T-cell (primary cell): ENCODE measurements around the gene PRKACB. TPM values are rescaled to one million over a fixed set of nuclear protein-coding genes. Genes with fewer than 3 reads are reported as not detected.

Experiments used
- ATAC-seq, 4 experiments: fragments of 200-7000 bp in 3 of 4; fragments of 150-1000 bp in 1 of 4; cut with Tn5 transposase; replicated peaks in 1 of 4; 1 replicate in 3 of 4; 2 replicates in 1 of 4; pipeline ENCODE4 v1.10.0; 2021; ENCODE audit warnings: moderate library complexity in 3 of 4, mild to moderate bottlenecking in 2 of 4, moderate number of reproducible peaks in 1 of 4
- CTCF ChIA-PET, 2 donors: fragments of 300-600 bp; sonication (Branson Sonifier 250); formaldehyde crosslinking; loops; one replicate each; lab custom pipeline; 2022; ENCODE audit warnings: antibody characterized with exemption in 2 of 2; lab: Charles Lee
- POLR2A ChIA-PET, 2 donors: fragments of 300-600 bp; sonication (Branson Sonifier 250); formaldehyde crosslinking; loops; one replicate each; lab custom pipeline; 2022; ENCODE audit warnings: antibody characterized with exemption in 2 of 2; lab: Charles Lee
- DNase-seq, 35 experiments: peaks; one replicate each; pipeline versions ENCODE4 v3.0.0 to v3.0.0-alpha.2; 2013 to 2023
- H3K27ac ChIP-seq: one replicate; pipeline ENCODE4 v1.5.1; 2013; ENCODE audit warnings: low read length
- H3K27me3 ChIP-seq, 2 experiments: replicated peaks in 1 of 2; 1 replicate in 1 of 2; 2 replicates in 1 of 2; pipeline versions ENCODE4 v1.6.1 to v1.7.0; 2013; ENCODE audit warnings: low read length in 1 of 2, mixed read lengths in 1 of 2; ENCODE audit not compliant: control insufficient read depth in 2 of 2, insufficient read depth in 2 of 2; ENCODE audit errors: extremely low read depth in 1 of 2
- H3K36me3 ChIP-seq, 2 donors: 1 replicate in 1 of 2; 2 replicates in 1 of 2; pipeline versions ENCODE4 v1.6.1 to v1.7.0; 2013; ENCODE audit warnings: low read length in 1 of 2; ENCODE audit not compliant: control insufficient read depth in 2 of 2, insufficient read depth in 1 of 2; ENCODE audit errors: extremely low read depth in 1 of 2
- H3K4me1 ChIP-seq, 2 experiments: 1 replicate in 1 of 2; 2 replicates in 1 of 2; pipeline versions ENCODE4 v1.6.1 to v1.7.0; 2013; ENCODE audit warnings: low read length in 2 of 2, mixed read lengths in 1 of 2; ENCODE audit not compliant: insufficient read depth in 2 of 2, control insufficient read depth in 1 of 2; ENCODE audit errors: extremely low read depth in 1 of 2
- H3K4me3 ChIP-seq, 2 donors: 1 replicate in 1 of 2; 2 replicates in 1 of 2; pipeline versions ENCODE4 v1.5.1 to v1.7.0; 2013; ENCODE audit warnings: mild to moderate bottlenecking in 2 of 2, low read length in 1 of 2, moderate library complexity in 1 of 2; ENCODE audit not compliant: control insufficient read depth in 1 of 2; ENCODE audit errors: extremely low read depth in 1 of 2
- H3K9me3 ChIP-seq: 2 replicates; pipeline ENCODE4 v1.7.0; 2013
- H3K27ac Mint-ChIP-seq, 2 donors: one replicate each; pipeline ENCODE4 v1.8.0; 2020 to 2021; ENCODE audit warnings: mild to moderate bottlenecking in 2 of 2, mixed read lengths in 2 of 2
- H3K27me3 Mint-ChIP-seq, 2 donors: one replicate each; pipeline ENCODE4 v1.8.0; 2021 to 2022; ENCODE audit warnings: mixed read lengths in 2 of 2
- H3K36me3 Mint-ChIP-seq: one replicate; pipeline ENCODE4 v1.8.0; 2021; ENCODE audit warnings: mixed read lengths
- H3K4me1 Mint-ChIP-seq, 3 donors: one replicate each; pipeline ENCODE4 v1.8.0; 2020 to 2022; ENCODE audit warnings: mixed read lengths in 3 of 3, mild to moderate bottlenecking in 1 of 3
- H3K4me3 Mint-ChIP-seq, 3 donors: one replicate each; pipeline ENCODE4 v1.8.0; 2020 to 2022; ENCODE audit warnings: mild to moderate bottlenecking in 3 of 3, mixed read lengths in 3 of 3, moderate library complexity in 3 of 3
- H3K9me3 Mint-ChIP-seq, 3 donors: one replicate each; pipeline ENCODE4 v1.8.0; 2020 to 2022; ENCODE audit warnings: mixed read lengths in 3 of 3
- WGBS: methylation state at CpG from one replicate; pipeline ENCODE4 v1.1.5; 2013; ENCODE audit warnings: missing lambda C conversion rate; ENCODE audit not compliant: insufficient coverage; 5-methylcytosine and 5-hydroxymethylcytosine counted together
- total RNA-seq, 35 experiments: library from RNA in 6 of 35; stranded (reverse) in 6 of 35; fragments of 120-200 nt in 1 of 35; gene quantifications; one replicate each; pipeline versions ENCODE4 v1.2.1 to v1.2.4 and lab custom pipeline; 2013 to 2026

PRKACB gene
- total RNA-seq, 5 donors from 2014 or later (not counting 1 experiment from before 2014, with no cell fraction given): 101 to 119 (median 109) TPM

DNA sequence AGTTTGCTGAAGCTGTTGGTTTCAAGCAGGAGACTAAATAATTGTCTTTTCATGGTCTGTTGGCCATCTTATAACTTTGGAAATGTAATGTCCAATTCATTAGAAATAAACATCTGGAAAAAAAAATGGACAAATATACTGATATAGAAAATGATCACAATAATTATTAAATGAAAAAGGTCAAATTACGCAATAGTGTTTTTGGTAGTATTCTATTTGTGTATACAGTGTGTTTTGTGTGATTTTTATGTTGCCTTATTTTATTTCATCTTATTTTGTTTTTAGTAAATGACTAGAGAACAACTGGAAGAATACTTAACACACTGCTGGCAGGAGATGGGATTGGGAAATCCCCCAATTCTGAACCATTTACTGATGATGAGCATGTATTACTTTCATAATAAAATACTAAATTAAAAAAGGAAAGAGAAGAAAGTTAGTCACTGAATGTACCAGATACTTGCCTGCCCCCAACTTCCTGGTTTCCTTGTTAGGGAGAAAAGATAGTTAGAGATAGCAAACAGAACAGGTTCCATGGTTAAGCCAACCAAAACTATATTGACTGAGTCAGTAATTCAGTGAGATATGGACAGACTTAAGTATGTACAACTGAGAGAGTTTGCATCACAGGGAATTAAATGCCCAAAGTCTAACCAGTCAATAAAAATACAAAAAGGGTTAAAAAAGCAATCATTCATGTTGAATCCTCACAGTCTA lies 133.4 kb downstream of the PRKACB start:
- H3K27ac ChIP-seq: no peak overlapping the region
- Mint-ChIP-seq H3K9me3 (no peaks in the 10 kb centered on the region), H3K4me1 (peaks cover 0 to 3% (median 0%) of the 10 kb centered on the region in 3 donors), H3K27me3 (peaks cover 0 to 5% of the 10 kb centered on the region in 2 donors), H3K36me3 (no peaks in the 10 kb centered on the region), H3K4me3 (no peak overlapping the region), H3K27ac (no peak overlapping the region)
- H3K36me3 ChIP-seq: no peaks in the 10 kb centered on the region
- POLR2A ChIA-PET: no interaction called here
- H3K4me1 ChIP-seq: no peaks in the 10 kb centered on the region
- CTCF ChIA-PET: no interaction called here
- no peak overlapping the region for H3K4me3 ChIP-seq
- H3K27me3 ChIP-seq: peaks cover 0 to 3% of the 10 kb centered on the region in 2 experiments
- H3K9me3 ChIP-seq: no peaks in the 10 kb centered on the region
- no CpG with 5 or more reads among the region's 1 CpG for WGBS
- ATAC-seq (no peak), DNase-seq (no peak)

DNA sequence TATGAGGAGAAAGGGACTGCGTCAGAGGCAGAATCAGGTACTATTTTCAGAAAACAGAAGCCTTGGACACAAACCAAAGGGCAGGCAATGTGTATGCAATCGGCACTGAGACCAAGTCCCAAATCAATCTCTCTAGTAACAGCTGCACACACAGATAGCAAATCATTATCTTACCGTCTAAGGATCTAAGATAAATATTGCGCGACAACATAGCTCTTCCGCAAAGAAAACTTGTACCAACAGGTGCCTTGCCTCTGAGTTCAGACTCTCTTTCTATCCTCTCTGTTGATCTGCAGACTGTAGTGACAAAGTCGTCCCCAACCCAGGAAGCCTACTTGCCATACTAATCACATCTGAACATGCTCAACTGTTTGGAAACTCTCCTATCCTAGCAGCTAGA lies 134.8 kb downstream of the PRKACB start:
- H3K4me3 Mint-ChIP-seq: no peak overlapping the region
- Histone ChIP-seq H3K36me3 (no peaks in the 10 kb centered on the region), H3K27ac (no peak overlapping the region), H3K4me1 (no peaks in the 10 kb centered on the region), H3K27me3 (peaks cover 0 to 3% of the 10 kb centered on the region in 2 experiments), H3K9me3 (no peaks in the 10 kb centered on the region), H3K4me3 (no peak overlapping the region)
- no peaks in the 10 kb centered on the region for H3K9me3 Mint-ChIP-seq
- ChIA-PET CTCF (no interaction called here), POLR2A (no interaction called here)
- DNase-seq (no peak), ATAC-seq (no peak)
- H3K27me3 Mint-ChIP-seq: peaks cover 4 to 5% of the 10 kb centered on the region in 2 donors
- no peaks in the 10 kb centered on the region for H3K4me1 Mint-ChIP-seq
- H3K36me3 Mint-ChIP-seq: no peaks in the 10 kb centered on the region
- 95% methylated on average over 5 of the region's 7 CpGs for WGBS
- H3K27ac Mint-ChIP-seq: no peak overlapping the region

DNA sequence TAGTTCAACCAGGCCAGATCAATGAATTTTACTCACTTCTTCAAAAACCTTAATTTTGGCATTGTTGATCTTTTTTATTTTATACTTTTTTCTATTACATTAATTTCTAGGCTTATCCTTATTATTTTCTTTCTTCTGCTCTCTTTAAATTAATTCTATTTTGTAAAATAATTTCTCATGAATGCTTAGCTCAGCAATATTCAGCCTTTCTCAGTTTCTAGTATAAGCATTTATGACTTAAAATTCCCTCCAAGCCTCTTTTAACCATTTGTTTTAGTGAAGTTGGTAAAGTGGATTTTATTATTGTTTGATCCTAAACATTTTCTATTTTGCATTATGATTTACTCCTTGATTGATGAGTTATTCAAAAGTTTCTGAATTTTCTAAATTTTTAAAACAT lies 136.8 kb downstream of the PRKACB start:
- no peaks in the 10 kb centered on the region for H3K4me1 Mint-ChIP-seq
- Histone ChIP-seq H3K4me3 (no peak overlapping the region), H3K36me3 (no peaks in the 10 kb centered on the region), H3K4me1 (no peaks in the 10 kb centered on the region), H3K27me3 (peaks cover 0 to 5% of the 10 kb centered on the region in 2 experiments), H3K27ac (no peak overlapping the region), H3K9me3 (no peaks in the 10 kb centered on the region)
- peaks cover 3% of the 10 kb centered on the region for H3K36me3 Mint-ChIP-seq
- H3K9me3 Mint-ChIP-seq: peaks cover 0 to under 1% (median 0%) of the 10 kb centered on the region in 3 donors
- no peak for ATAC-seq
- ChIA-PET CTCF (no interaction called here), POLR2A (interaction anchor here in 1 of 2 donors (0.6 kb wide), 1 partner anchor 191 kb away, joined by 3 read pairs; no protein-coding TSS in a partner anchor)
- H3K27ac Mint-ChIP-seq: no peak overlapping the region
- peaks cover 5 to 18% of the 10 kb centered on the region in 2 donors for H3K27me3 Mint-ChIP-seq
- DNase-seq: no peak
- H3K4me3 Mint-ChIP-seq: no peak overlapping the region

DNA sequence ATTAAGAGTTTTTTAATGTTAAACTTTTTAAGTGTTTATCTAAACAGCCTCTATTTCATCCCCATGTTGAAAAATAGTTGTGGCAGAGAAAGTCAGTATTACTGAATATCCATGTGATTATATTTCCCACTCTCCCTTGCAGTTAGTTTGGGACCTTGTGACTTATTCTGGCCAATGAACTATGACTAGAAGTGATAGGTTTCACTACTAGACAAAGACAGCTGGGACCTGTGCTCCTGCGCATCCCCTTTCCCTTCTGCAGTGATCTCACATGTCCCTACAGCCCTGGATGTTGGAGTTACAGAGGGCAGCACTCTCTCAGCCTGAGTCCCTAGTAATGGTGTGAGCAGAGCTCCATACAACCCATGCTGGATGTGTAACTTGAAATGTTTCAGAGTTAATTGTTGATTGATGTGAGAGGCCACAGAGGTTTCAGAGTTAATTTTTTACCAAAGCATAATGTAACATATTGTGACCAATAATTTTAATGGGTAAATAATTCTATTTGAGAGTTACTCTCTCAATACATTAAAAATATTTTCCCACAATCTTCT lies 138.8 kb downstream of the PRKACB start:
- DNase-seq (no peak), ATAC-seq (no peak)
- Histone ChIP-seq H3K4me3 (no peak overlapping the region), H3K27ac (no peak overlapping the region), H3K9me3 (peaks cover 2% of the 10 kb centered on the region), H3K36me3 (no peaks in the 10 kb centered on the region), H3K27me3 (peaks cover 0 to 5% of the 10 kb centered on the region in 2 experiments), H3K4me1 (no peaks in the 10 kb centered on the region)
- Mint-ChIP-seq H3K27me3 (peaks cover 0 to 25% of the 10 kb centered on the region in 2 donors), H3K4me1 (no peaks in the 10 kb centered on the region), H3K36me3 (peaks cover 10% of the 10 kb centered on the region), H3K4me3 (no peak overlapping the region), H3K27ac (no peak overlapping the region), H3K9me3 (peaks cover 0 to 17% (median 7%) of the 10 kb centered on the region in 3 donors)
- POLR2A ChIA-PET: interaction anchor here (0.5 to 1.0 kb wide), 2 partner anchors 20 to 129 kb away, joined by 3 to 9 read pairs; no protein-coding TSS in a partner anchor
- CTCF ChIA-PET: no interaction called here
- WGBS: no CpG with 5 or more reads among the region's 1 CpG

DNA sequence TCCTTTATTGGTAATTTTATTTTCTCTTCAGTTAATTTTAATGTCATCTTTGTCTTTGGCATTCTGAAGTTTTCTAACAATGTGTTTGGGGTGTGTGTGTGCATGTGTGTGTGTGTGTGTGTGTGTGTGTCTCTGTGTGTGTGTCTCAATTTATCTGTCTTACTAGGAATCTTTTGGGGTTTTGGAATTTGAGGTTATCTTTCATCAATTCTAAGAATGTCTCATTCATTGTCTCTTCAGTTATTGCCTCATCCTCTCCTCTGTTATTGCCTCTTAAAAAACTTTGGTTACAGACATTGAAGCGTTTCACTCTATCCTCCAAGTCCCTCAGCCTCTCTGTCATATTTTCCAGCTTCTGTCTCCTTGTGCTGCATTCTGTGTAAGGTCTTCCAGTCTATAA lies 139.3 kb downstream of the PRKACB start:
- ChIA-PET POLR2A (no interaction called here), CTCF (no interaction called here)
- Histone ChIP-seq H3K9me3 (peaks cover 2% of the 10 kb centered on the region), H3K36me3 (no peaks in the 10 kb centered on the region), H3K4me3 (no peak overlapping the region), H3K27ac (no peak overlapping the region), H3K4me1 (no peaks in the 10 kb centered on the region), H3K27me3 (peaks cover 0 to 5% of the 10 kb centered on the region in 2 experiments)
- DNase-seq: no peak
- peaks cover 0 to 19% (median 9%) of the 10 kb centered on the region in 3 donors for H3K9me3 Mint-ChIP-seq
- H3K4me1 Mint-ChIP-seq: no peaks in the 10 kb centered on the region
- 57% methylated on average over 1 of the region's 1 CpG for WGBS
- H3K27ac Mint-ChIP-seq: no peak overlapping the region
- ATAC-seq: no peak
- H3K36me3 Mint-ChIP-seq: peaks cover 10% of the 10 kb centered on the region
- H3K27me3 Mint-ChIP-seq: peaks cover 0 to 25% of the 10 kb centered on the region in 2 donors
- H3K4me3 Mint-ChIP-seq: no peak overlapping the region

DNA sequence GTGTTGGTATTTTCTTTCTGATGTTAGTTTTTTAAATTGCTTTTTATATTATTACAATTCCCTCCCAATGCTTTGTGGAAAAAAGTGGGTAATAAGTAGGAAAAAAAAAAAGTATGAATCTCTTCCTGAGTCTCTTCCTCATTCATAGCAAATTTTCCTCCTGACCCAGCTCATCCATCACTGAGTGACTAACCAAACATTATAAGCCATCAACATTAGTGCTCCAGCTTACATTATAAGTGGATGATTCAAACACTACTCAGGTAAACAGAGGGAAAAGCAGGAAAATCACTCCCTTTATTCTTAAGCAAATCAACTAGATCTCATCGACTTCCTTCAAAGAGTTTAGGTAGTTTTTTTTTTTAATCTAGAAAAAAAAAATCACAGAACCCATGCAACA lies 142.0 kb downstream of the PRKACB start:
- no CpG with 5 or more reads among the region's 1 CpG for WGBS
- ATAC-seq (no peak), DNase-seq (no peak)
- no peaks in the 10 kb centered on the region for H3K36me3 ChIP-seq
- H3K4me1 Mint-ChIP-seq: no peaks in the 10 kb centered on the region
- no peak overlapping the region for H3K4me3 ChIP-seq
- H3K9me3 ChIP-seq: peaks cover 2% of the 10 kb centered on the region
- peaks cover 0 to 27% of the 10 kb centered on the region in 2 donors for H3K27me3 Mint-ChIP-seq
- H3K36me3 Mint-ChIP-seq: peaks cover 10% of the 10 kb centered on the region
- no peak overlapping the region for H3K4me3 Mint-ChIP-seq
- peaks cover 7 to 27% (median 16%) of the 10 kb centered on the region in 3 donors for H3K9me3 Mint-ChIP-seq
- H3K27me3 ChIP-seq: peaks cover 0 to 5% of the 10 kb centered on the region in 2 experiments
- H3K27ac ChIP-seq: no peak overlapping the region
- H3K27ac Mint-ChIP-seq: no peak overlapping the region
- no peaks in the 10 kb centered on the region for H3K4me1 ChIP-seq
- POLR2A ChIA-PET: no interaction called here
- CTCF ChIA-PET: no interaction called here
